Ovary (tissue), 9 donors: Measurements from ENCODE around the gene GLCE. TPM values are rescaled to one million over a fixed set of nuclear protein-coding genes. Genes with fewer than 3 reads are reported as not detected.

Experiments
- DNase-seq, 5 donors: peaks; one replicate each; pipeline ENCODE4 v3.0.0-alpha.2; 2019 to 2020
- H3K27ac ChIP-seq, 2 donors: fragments of 200-600 bp; one replicate each; pipeline versions ENCODE4 v1.5.1 to v1.8.0; 2019 to 2022
- H3K27me3 ChIP-seq: fragments of 200-600 bp; one replicate; pipeline ENCODE4 v1.8.0; 2022
- H3K36me3 ChIP-seq: fragments of 200-600 bp; sonication (generic); one replicate; pipeline ENCODE4 v1.5.1; 2019
- H3K4me1 ChIP-seq: one replicate; pipeline ENCODE4 v1.8.1; 2013; ENCODE audit warnings: mild to moderate bottlenecking, moderate library complexity; ENCODE audit not compliant: insufficient read depth
- H3K4me3 ChIP-seq: fragments of 200-600 bp; sonication (generic); one replicate; pipeline ENCODE4 v1.5.1; 2017
- H3K9me3 ChIP-seq, 2 donors: fragments of 200-600 bp in 1 of 2; sonication (generic) in 1 of 2; one replicate each; pipeline versions ENCODE4 v1.5.1 to v1.8.1; 2013 to 2019; ENCODE audit warnings: mild to moderate bottlenecking in 1 of 2, moderate library complexity in 1 of 2
- EP300 ChIP-seq: sonication (generic); formaldehyde crosslinking; IDR thresholded peaks from one replicate; pipeline ENCODE4 v1.6.1; 2017; ENCODE audit warnings: antibody characterized with exemption
- POLR2A ChIP-seq: fragments of 450-650 bp; IDR thresholded peaks from one replicate; pipeline ENCODE4 v1.6.1; 2017; ENCODE audit warnings: antibody characterized with exemption, mild to moderate bottlenecking, moderate library complexity
- WGBS, 3 donors: extraction: QIAGEN DNeasy Blood & Tissue Kit in 1 of 3; methylation state at CpG; one replicate each; pipeline versions ENCODE4 v1.1.5 to v1.1.7; 2013 to 2017; 5-methylcytosine and 5-hydroxymethylcytosine counted together
- intact Hi-C, 4 donors: fragments of 100-400 bp; cut with DNase I; formaldehyde crosslinking; loops; one replicate each; pipeline versions ENCODE4 v1.11.0 to v1.15.1; 2022 to 2023
- polyA plus RNA-seq, 2 donors: library from polyadenylated mRNA; stranded (reverse); fragments of 200-250 nt in 1 of 2; fragments of 350-450 nt in 1 of 2; fragmentation: Illumina TruSeq in 1 of 2; extraction: RNeasy Lipid Tissue Mini Kit (QIAGEN cat#74804) in 1 of 2; gene quantifications; one replicate each; pipeline ENCODE4 v1.2.3, GENCODE V29; 2013 to 2014
- total RNA-seq, 7 donors: library from RNA; depleted of rRNA in 2 of 7; stranded (reverse); fragments of >200 nt in 2 of 7; fragmentation: NEBNext Ultra II Directional in 3 of 7; extraction: Animal tissue kit (Norgen Biotek cat#: 25700) in 3 of 7; gene quantifications; one replicate each; pipeline versions ENCODE4 v1.1.0 to v1.2.4, GENCODE V29; 2016 to 2023
- TF ChIP-seq, protein P1 (sequence below), 3 donors: fragments of 450-650 bp in 2 of 3; fragments of 200-600 bp in 1 of 3; IDR thresholded peaks; one replicate each; pipeline versions ENCODE4 v1.5.1 to v1.8.0; 2016 to 2022; ENCODE audit warnings: antibody characterized with exemption in 3 of 3, mild to moderate bottlenecking in 1 of 3
- donor health status: DM: no; HTN: no; CAD: no; lungs with moderate emphysema.
- donor health status: DM: no; HTN: no; CAD: no.
- donor health status: Bipolar disorder and iron deficiency.
- donor health status: DM: yes; HTN: yes; CAD: no.
- donor health status: DM: no; HTN: no; CAD: no.
- donor health status: DM: yes; HTN: yes; CAD: no.

GLCE gene
- total and polyA plus RNA-seq, 9 donors, result 12.2 to 23.2 (median 16.7) TPM

DNA sequence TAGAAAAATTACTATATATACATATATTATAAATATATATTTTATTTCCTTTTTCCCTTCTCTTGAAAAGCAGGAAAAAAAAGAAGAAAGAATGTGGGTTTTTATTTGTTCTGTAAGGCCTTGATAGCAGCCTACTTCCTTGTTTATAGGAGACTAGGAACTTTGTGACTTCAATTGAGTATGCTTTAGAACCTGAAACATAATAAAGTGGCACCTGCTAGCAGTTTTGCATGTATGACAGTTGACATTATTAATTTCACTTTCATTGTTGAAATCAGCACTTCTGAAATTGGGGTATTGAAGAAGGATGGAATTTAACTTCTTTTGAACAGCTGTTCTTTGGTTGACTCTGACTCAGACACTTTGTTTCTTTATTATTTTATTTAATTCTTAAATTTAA lies 56.9 kb downstream of the GLCE start:
- Histone ChIP-seq H3K27me3 (no peaks in the 10 kb centered on the region), H3K9me3 (peaks cover 0 to 2% of the 10 kb centered on the region in 2 donors), H3K4me3 (no peak overlapping the region), H3K36me3 (no peaks in the 10 kb centered on the region), H3K4me1 (no peaks in the 10 kb centered on the region), H3K27ac (no peak overlapping the region)
- intact Hi-C loops, result no loop called here
- DNase-seq, result no peak
- TF ChIP-seq, protein P1, sequence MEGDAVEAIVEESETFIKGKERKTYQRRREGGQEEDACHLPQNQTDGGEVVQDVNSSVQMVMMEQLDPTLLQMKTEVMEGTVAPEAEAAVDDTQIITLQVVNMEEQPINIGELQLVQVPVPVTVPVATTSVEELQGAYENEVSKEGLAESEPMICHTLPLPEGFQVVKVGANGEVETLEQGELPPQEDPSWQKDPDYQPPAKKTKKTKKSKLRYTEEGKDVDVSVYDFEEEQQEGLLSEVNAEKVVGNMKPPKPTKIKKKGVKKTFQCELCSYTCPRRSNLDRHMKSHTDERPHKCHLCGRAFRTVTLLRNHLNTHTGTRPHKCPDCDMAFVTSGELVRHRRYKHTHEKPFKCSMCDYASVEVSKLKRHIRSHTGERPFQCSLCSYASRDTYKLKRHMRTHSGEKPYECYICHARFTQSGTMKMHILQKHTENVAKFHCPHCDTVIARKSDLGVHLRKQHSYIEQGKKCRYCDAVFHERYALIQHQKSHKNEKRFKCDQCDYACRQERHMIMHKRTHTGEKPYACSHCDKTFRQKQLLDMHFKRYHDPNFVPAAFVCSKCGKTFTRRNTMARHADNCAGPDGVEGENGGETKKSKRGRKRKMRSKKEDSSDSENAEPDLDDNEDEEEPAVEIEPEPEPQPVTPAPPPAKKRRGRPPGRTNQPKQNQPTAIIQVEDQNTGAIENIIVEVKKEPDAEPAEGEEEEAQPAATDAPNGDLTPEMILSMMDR (IDR thresholded peaks at IDR 0.05), result no peak
- TF ChIP-seq EP300, result no peak

DNA sequence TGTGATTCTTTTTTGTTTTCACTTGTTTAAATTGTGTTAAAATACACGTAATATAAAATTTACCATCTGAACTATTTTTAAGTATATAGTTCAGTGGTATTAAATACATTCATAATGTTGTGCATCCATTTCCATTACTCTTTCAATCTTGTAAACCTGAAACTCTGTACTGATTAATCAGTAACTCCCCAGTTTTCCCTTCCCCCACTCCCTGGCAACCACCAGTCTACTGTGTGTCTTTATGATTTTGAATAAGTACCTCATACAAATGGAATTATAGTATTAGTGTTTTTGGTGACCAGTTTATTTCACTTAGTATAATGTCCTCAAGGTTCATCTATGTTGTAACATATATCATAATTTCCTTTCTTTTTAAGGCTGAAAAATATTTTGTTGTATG lies 59.3 kb downstream of the GLCE start:
- Histone ChIP-seq H3K27me3 (no peaks in the 10 kb centered on the region), H3K9me3 (peaks cover 0 to 5% of the 10 kb centered on the region in 2 donors), H3K4me1 (no peaks in the 10 kb centered on the region), H3K4me3 (no peak overlapping the region), H3K27ac (no peak overlapping the region), H3K36me3 (no peaks in the 10 kb centered on the region)
- TF ChIP-seq, protein P1 (IDR thresholded peaks at IDR 0.05), result no peak
- no peak for TF ChIP-seq EP300
- 94 to 99% (median 96%) methylated on average over 1 of the region's 1 CpG for WGBS, 3 donors
- intact Hi-C loops, result no loop called here
- no peak for DNase-seq

DNA sequence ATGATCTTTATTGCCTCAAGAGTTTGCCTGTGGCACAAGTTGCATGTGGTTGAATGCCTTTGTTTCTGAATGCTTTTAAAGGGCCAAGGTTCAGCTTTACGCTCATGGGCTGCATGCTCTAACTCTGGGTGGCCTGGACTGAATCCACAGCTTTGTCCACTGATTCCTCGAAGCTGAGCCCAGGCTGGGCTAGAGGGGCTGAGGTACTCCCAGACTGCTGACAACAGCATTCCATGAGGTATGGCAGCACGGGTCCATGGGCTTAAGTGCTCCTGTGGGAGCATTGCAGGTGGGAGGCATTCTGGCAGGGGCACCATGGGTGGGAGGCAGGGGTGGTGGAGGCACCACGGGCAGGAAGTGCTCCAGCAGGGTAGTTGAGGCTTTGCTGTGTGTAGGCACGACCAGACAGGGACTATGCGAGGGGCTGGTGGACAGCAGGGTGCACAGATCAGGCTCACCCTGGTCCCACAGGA lies 61.6 kb downstream of the GLCE start:
- H3K4me3 ChIP-seq, result no peak overlapping the region
- H3K27ac ChIP-seq, result no peak overlapping the region
- peaks cover 0 to 5% of the 10 kb centered on the region in 2 donors for H3K9me3 ChIP-seq
- intact Hi-C loops, result no loop called here
- no peaks in the 10 kb centered on the region for H3K36me3 ChIP-seq
- TF ChIP-seq, protein P1 (IDR thresholded peaks at IDR 0.05), result no peak
- TF ChIP-seq POLR2A (no peak), EP300 (no peak)
- 95 to 97% (median 97%) methylated on average over 6 of the region's 6 CpGs for WGBS, 3 donors
- no peaks in the 10 kb centered on the region for H3K27me3 ChIP-seq
- DNase-seq, result no peak
- H3K4me1 ChIP-seq, result no peaks in the 10 kb centered on the region

DNA sequence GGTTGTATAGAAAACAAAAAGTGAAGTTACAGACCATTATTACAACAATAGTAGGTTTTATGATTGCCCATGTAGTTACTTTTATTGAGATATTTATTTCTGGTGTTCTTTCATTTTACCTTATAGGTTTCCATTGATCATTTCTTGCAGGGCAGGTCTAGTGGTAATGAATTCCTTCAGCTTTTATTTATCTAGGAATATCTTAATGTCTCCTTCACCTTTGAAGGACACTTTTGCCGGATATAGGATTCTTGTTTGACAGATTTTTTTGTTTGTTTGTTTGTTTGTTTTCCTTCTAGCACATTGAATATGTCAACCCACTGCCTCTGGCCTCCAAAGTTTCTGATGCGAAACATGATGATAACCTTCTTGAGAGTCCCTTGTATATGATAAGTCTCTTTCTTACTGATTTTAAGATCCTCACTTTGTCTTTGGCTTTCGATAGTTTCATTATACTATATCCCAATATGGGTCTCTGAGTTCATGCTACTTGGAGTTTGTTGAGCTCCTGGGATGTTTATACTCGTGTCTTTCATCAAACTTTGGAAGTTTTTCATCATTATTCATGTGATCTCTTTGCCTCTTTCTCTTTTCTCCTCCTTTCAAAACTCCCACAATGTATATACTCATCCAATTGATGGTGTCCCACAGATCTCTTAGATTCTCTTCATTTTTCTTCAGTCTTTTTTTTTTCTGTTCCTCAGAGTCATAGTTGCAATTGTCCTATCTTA lies 62.8 kb downstream of the GLCE start:
- no peak overlapping the region for H3K27ac ChIP-seq
- TF ChIP-seq EP300 (no peak), POLR2A (no peak)
- TF ChIP-seq, protein P1 (IDR thresholded peaks at IDR 0.05), result no peak
- no peaks in the 10 kb centered on the region for H3K36me3 ChIP-seq
- no peak for DNase-seq
- H3K4me1 ChIP-seq, result no peaks in the 10 kb centered on the region
- H3K27me3 ChIP-seq, result no peaks in the 10 kb centered on the region
- intact Hi-C loops, result no loop called here
- peaks cover 0 to 5% of the 10 kb centered on the region in 2 donors for H3K9me3 ChIP-seq
- WGBS, 3 donors, result 94 to 96% (median 94%) methylated on average over 4 of the region's 4 CpGs
- no peak overlapping the region for H3K4me3 ChIP-seq
